GM13976 (cell line): Measurements from ENCODE around the gene CST11.
A peak's percentile ranks its signal among the peaks of the same experiment; 100 is the strongest.

ENCODE experiments used
- DNase-seq: peaks from one replicate; pipeline ENCODE4 v3.0.0; 2012; ENCODE audit warnings: low spot score
- in situ Hi-C: fragments of 300-500 bp; cut with MboI; formaldehyde crosslinking; loops from one replicate; pipeline ENCODE4 v1.12.0; 2022; ENCODE audit warnings: low sequenced_read_pairs, mixed read lengths, inconsistent platforms; ENCODE audit not compliant: unreplicated experiment
- TF ChIP-seq, protein P1 (sequence below): IDR thresholded peaks from 2 replicates; pipeline ENCODE4 v1.5.1; 2012; ENCODE audit warnings: borderline replicate concordance, mild to moderate bottlenecking; ENCODE audit not compliant: insufficient read depth; ENCODE audit errors: extremely low read depth, missing control alignments, control extremely low read depth

The CST11 gene

DNA sequence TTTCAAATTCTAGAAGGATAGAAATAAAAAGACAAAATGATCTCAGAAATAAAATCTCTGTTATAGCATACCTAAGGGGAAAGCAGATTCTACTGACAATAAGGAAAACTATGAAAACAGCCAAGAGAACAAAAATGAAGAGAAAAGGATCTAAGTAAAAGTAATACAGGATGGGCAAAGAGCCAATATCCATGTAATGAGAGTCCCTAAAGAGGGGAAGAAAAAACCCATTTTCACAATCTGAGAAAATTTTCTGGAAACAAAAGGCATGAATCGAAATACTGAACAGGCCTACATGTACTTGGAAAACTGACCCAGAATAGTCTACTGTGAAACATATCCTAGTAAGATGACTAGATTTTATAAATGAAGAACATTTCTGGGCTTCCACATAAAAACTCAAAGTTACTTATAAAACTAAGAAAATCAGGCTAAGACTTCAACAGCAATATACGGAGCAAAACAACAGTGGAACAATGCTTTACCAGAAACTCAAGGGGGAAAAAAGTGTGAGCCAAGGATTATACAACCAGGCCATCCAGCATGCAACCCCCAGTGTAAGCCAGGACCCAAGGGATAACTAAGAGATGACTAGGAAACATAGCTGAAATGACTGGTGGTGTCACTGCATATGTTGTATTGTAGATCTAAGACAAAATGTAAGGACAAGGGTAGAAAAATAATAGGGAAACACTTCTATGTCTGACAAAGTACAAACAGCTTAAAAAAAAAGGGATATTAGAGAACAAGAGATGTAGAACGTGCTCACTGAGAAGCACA is 41.6 kb downstream of the CST11 start:
- TF ChIP-seq, protein P1, sequence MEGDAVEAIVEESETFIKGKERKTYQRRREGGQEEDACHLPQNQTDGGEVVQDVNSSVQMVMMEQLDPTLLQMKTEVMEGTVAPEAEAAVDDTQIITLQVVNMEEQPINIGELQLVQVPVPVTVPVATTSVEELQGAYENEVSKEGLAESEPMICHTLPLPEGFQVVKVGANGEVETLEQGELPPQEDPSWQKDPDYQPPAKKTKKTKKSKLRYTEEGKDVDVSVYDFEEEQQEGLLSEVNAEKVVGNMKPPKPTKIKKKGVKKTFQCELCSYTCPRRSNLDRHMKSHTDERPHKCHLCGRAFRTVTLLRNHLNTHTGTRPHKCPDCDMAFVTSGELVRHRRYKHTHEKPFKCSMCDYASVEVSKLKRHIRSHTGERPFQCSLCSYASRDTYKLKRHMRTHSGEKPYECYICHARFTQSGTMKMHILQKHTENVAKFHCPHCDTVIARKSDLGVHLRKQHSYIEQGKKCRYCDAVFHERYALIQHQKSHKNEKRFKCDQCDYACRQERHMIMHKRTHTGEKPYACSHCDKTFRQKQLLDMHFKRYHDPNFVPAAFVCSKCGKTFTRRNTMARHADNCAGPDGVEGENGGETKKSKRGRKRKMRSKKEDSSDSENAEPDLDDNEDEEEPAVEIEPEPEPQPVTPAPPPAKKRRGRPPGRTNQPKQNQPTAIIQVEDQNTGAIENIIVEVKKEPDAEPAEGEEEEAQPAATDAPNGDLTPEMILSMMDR: no peak
- in situ Hi-C loops: no loop called here
- DNase-seq: no peak

DNA sequence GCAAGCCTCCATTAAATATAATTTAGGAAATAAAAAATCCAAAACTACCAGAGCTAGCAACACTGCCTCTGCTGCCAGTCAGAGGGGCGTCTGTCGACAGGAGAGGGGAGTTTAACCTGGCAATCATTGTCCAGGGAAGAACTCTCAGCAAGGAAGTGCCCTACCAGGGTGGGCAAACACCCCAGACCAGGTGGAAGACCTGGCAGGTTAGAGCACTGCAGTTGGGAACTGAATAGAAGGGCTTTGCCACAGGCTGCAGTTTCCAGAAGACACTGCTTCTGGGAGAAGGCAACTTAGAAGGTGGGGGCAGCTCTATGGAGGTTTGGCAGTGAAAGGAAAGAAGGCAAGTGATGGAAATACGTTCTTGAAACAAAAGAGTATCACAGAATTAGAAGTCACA is 42.9 kb downstream of the CST11 start:
- TF ChIP-seq, protein P1: no peak
- in situ Hi-C loops: no loop called here
- DNase-seq: no peak

- DNase-seq: no peak
- in situ Hi-C loops: no loop called here
- TF ChIP-seq, protein P1: no peak
These were observed 43.7 kb downstream of the CST11 start for GRCh38 chr20:23408957-23409356.

GRCh38 chr20:23407781-23408464 is 44.8 kb downstream of the CST11 start:
- peak; percentile 46 for DNase-seq
- in situ Hi-C loops: no loop called here
- TF ChIP-seq, protein P1: no peak

DNA sequence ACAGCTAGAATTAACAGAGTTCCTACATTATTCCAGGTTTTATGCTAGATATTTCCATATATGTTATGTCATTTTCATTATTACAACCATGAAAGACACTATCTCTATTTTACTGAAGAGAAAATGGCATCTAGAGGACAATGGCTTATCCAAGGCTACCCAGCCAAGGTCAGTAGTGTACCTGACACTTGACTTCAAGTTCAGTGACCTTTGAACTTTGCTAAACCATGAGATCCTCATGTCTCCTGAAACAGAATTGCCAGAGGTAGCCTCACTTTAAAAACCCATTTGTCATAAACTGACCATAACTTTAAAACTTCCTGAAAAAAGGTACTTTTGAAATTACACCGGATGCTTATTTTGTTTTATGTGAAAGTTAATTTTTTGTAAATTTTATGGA is 45.8 kb downstream of the CST11 start:
- no peak for DNase-seq
- TF ChIP-seq, protein P1: no peak
- in situ Hi-C loops: no loop called here

DNA sequence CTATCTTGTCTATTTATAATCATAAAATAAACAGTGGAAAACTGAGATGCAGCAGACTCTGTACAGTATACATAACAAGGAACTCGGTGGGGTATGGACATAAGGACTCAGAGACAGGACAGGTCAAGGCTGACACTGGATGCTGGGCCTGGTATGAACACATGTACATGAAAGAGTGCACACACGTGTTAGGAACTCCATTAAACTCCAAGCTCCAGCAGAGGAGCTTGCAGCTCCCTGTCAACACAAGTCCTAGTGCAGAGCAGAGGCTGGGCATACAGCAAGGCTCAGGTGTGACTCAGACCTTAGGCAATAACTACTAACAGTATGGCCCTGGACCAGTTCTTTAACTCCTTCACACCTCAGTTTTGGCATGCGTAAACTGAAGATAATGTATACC is 48.5 kb downstream of the CST11 start:
- no peak for DNase-seq
- in situ Hi-C loops: no loop called here
- TF ChIP-seq, protein P1: no peak
